ENCODE results near the gene ARHGEF17.
A peak's percentile ranks its signal among the peaks of the same experiment; 100 is the strongest.

ARHGEF17 gene

GRCh38 chr11:73308003-73308960 is at the start of gene ARHGEF17:
Gene ARHGEF17 (plus strand): TSS chr11:73308276. CDS start chr11:73308639, 363 bp downstream.
- peak within 1 kb of the TSS; percentile 98 for H3K27ac ChIP-seq
- CTCF ChIA-PET: interaction anchor here (0.6 to 4.0 kb wide), 17 partner anchors 10 to 875 kb away, joined by 3 to 79 read pairs (median 4); no protein-coding TSS in a partner anchor
- TF ChIP-seq, protein P1, sequence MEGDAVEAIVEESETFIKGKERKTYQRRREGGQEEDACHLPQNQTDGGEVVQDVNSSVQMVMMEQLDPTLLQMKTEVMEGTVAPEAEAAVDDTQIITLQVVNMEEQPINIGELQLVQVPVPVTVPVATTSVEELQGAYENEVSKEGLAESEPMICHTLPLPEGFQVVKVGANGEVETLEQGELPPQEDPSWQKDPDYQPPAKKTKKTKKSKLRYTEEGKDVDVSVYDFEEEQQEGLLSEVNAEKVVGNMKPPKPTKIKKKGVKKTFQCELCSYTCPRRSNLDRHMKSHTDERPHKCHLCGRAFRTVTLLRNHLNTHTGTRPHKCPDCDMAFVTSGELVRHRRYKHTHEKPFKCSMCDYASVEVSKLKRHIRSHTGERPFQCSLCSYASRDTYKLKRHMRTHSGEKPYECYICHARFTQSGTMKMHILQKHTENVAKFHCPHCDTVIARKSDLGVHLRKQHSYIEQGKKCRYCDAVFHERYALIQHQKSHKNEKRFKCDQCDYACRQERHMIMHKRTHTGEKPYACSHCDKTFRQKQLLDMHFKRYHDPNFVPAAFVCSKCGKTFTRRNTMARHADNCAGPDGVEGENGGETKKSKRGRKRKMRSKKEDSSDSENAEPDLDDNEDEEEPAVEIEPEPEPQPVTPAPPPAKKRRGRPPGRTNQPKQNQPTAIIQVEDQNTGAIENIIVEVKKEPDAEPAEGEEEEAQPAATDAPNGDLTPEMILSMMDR (conservative IDR thresholded peaks at IDR 0.05; ENCODE audit: low read depth): no peak
- POLR2A ChIA-PET (ENCODE audit: low non-redundant PET): interaction anchor here (0.6 to 0.7 kb wide), 2 partner anchors 18 to 31 kb away, joined by 3 to 4 read pairs; no protein-coding TSS in a partner anchor
- peak; percentile 72 for DNase-seq (ENCODE audit: low spot score)

DNA sequence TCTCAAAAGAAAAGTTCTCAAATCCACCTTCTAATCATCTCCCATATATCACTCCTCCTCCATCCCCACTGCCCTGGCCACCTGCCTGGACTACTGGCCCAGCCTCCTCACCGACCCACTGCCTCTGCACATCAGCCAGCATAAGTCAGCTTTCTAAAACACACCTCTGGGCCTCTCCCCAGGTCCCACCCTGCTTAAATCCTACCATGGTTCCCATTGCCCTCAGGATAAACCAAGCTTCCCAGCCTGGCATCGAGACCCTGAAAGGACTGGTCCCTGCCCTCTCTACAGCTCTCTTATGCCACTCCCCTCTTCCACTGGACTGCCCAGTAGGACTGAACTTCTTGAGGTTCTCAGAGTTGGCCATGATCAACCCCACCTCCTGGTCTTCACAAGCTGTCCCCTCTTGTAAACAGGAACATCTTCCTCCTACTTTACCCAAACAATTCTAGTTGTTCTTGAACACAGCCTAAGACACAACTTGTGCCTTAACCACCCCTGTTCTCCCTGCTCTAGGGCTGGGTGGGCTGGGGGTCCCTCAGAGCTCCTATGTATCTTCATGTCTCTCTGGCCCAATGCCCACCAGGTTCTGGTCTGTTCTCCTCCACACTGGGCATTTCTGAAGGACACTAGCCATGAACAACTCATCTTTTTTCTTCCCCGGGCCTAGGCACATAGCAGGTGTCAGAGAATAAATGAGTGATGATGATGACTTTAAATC is 48.5 kb upstream of the ARHGEF17 start:
- no peak overlapping the region for H3K27ac ChIP-seq
- ChIA-PET POLR2A (ENCODE audit: low non-redundant PET) (no interaction called here), CTCF (no interaction called here)
- no peak for DNase-seq (ENCODE audit: low spot score)
- TF ChIP-seq, protein P1 (conservative IDR thresholded peaks at IDR 0.05; ENCODE audit: low read depth): no peak

- TF ChIP-seq, protein P1 (conservative IDR thresholded peaks at IDR 0.05; ENCODE audit: low read depth): no peak
- ChIA-PET CTCF (no interaction called here), POLR2A (ENCODE audit: low non-redundant PET) (no interaction called here)
- DNase-seq (ENCODE audit: low spot score): no peak
- H3K27ac ChIP-seq: no peak overlapping the region
These were observed 48.0 kb upstream of the ARHGEF17 start for GRCh38 chr11:73260127-73260457.

GRCh38 chr11:73262851-73263495 is 45.1 kb upstream of the ARHGEF17 start:
- DNase-seq (ENCODE audit: low spot score): no peak
- TF ChIP-seq, protein P1 (conservative IDR thresholded peaks at IDR 0.05; ENCODE audit: low read depth): no peak
- no peak overlapping the region for H3K27ac ChIP-seq
- POLR2A ChIA-PET (ENCODE audit: low non-redundant PET): no interaction called here
- CTCF ChIA-PET: interaction anchor here (0.6 to 0.8 kb wide), 3 partner anchors 10 to 68 kb away, joined by 4 read pairs; no protein-coding TSS in a partner anchor

DNA sequence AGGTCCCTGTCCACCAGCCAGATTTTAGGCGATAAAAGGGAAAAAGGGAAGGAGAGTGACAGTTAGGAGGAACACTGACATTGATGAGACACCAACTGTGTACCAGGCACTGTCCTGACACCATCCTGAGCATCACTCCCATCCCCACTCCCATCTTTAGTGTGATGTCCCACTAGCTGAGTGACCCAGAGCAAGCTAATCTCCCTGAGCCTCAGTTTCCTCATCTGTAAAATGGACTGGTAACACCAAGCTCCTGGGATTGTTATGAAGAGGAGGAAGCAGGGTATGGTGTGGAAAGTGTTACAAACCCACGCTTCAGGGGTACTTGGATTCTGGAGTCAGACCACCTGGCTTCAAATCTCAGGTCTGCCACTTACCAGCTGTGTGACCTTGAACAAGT is 44.4 kb upstream of the ARHGEF17 start:
- TF ChIP-seq, protein P1 (conservative IDR thresholded peaks at IDR 0.05; ENCODE audit: low read depth): no peak
- POLR2A ChIA-PET (ENCODE audit: low non-redundant PET): no interaction called here
- no peak for DNase-seq (ENCODE audit: low spot score)
- CTCF ChIA-PET: interaction anchor here (0.5 to 0.6 kb wide), 2 partner anchors 352 to 677 kb away, joined by 3 to 5 read pairs; no protein-coding TSS in a partner anchor
- H3K27ac ChIP-seq: no peak overlapping the region

DNA sequence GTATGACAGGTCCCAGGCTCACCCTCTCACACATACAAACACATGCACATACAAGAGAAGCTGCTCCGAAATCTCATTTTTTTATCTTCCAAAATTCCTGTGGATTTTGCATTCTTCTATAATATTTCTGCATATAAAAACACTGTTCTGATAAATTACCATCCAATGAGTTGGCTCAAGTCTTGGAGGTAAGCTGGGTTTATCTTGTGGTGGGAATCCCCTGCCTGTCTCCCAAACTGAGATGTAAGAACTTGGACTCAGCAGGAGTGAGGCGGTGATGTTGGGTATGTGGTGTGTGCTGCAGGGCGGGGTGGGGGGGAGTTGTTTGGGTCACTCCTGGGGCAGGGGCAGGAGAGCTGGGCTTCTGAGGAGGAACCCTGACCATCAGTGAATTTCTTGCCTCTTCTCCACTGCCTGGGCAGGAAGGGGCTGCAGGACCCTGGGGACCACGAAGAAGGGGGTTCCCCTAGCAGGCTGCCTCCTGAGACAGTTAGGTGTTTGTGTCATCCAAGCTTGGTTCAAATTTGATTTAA is 42.7 kb upstream of the ARHGEF17 start:
- DNase-seq (ENCODE audit: low spot score): no peak
- no peak overlapping the region for H3K27ac ChIP-seq
- POLR2A ChIA-PET (ENCODE audit: low non-redundant PET): no interaction called here
- TF ChIP-seq, protein P1 (conservative IDR thresholded peaks at IDR 0.05; ENCODE audit: low read depth): no peak
- CTCF ChIA-PET: interaction anchor here (0.5 kb wide), 1 partner anchor 20 kb away, joined by 3 read pairs; no protein-coding TSS in a partner anchor

Data from RWPE1 (cell line).